GM21515 (cell line): ENCODE measurements around the gene ADAMTS3.

Source experiments
- ATAC-seq: cut with Tn5 transposase; IDR thresholded peaks from one replicate; pipeline ENCODE4 v1.9.1; 2021; ENCODE audit not compliant: unreplicated experiment

Gene ADAMTS3

DNA sequence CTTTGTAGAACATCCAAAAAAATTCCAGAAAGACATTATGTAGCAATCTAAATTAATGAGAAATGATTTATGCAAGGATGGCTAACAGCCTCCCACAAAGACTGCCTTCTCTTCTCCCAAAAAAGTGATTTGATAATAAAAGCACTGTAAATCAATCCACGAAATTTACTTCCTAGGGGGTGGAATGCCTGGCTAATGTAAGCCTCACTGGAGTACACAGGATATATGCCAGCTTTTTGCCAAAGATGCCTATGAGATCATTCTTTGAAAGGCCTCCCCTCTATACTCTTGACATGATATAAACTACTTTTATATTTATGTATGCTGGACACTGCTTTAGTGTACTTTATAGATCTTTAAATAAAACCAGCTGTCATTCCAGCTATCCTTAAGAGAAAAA is 211.1 kb downstream of the ADAMTS3 start:
- no peak for ATAC-seq

DNA sequence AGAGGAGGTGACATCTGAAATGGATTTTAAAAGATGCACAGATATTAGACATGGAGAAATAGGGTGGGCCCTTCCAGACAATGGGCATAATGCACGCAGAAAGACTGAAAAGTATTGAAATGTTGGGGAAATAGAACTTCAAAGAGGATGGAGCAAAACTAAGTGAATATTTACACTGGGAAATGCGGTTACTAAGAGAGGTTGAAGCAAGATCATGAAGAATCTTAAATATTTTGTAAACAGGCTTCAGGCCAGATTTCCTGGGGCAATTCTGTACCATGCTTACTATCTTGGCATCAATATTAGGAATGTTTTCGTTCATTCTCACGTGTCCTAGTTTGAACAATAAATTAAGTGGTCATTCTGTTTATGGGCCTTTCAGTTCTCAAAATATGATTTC is 216.3 kb downstream of the ADAMTS3 start:
- ATAC-seq: no peak

DNA sequence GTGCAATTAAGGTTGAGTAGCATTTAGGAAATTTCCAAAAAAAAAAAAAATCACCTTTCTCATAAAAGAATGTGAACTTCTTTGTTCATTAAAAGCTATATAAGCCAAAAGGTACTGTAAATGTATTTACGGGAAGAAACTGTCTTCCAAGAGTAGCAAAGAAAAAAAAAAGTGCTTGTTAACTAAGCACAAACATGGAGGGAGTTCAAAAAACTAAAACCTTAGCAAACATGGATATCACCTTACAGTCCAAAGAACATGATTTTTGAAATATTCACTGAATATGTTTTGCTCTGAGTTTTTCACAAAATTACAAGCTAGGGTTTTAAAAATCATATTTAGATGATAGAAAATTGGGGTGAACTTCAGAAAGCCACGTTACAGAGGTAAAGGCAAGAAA is 217.5 kb downstream of the ADAMTS3 start:
- ATAC-seq: no peak

DNA sequence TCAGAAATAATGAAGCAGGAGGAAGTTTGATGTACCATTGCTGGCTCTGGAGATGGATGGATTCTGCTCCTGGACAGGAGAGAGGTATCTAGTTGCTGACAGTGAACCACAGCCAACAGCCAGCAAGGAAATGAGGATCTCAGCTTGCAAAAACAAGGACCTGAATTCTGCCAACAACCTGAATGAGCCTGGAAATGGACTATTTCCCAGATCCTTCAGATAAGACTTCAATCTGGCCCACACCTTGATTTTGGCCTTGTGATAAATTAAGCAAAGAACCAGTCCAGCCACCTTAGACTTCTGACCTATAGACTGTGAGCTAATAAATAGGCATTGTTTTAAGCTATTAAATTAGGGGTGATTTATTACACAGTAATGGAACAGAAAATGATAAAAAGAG is 220.3 kb downstream of the ADAMTS3 start:
- no peak for ATAC-seq

DNA sequence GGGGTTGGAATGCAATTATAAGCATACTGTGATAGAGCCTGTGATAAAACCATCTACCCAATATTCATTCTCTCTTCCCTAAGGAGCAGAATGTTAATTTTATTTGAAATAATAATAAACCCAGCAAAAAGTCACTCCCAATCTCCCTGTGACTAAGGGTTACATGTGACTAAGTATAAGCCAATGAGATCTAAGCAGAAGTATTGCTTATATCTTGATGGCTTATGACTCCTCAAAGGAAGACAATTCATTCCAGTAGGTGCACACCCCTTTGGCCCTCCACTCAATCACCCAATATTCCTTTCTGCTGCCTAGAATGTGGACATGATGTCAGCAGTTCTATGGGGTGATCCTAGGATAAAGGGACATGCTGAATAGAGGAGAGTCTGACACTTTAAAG is 224.6 kb downstream of the ADAMTS3 start:
- ATAC-seq: no peak

DNA sequence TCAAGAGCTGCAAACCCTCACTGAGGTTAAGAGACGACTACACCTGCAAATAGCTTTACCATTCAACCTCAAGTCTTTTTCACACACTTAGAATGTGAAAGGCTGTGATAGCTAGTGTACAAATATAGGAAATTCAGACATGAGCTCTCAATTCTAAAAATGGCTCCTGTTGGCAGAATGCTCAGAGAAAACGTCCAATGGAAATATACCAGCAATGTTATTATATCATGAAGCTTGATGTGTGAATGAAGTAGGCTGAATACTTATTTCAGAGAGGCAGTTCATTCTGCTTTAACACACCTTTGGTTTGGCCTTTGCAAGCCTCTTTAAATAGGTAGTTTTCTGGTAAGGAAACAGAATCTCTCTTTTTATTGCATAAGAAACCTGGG is 227.6 kb downstream of the ADAMTS3 start:
- ATAC-seq: no peak

DNA sequence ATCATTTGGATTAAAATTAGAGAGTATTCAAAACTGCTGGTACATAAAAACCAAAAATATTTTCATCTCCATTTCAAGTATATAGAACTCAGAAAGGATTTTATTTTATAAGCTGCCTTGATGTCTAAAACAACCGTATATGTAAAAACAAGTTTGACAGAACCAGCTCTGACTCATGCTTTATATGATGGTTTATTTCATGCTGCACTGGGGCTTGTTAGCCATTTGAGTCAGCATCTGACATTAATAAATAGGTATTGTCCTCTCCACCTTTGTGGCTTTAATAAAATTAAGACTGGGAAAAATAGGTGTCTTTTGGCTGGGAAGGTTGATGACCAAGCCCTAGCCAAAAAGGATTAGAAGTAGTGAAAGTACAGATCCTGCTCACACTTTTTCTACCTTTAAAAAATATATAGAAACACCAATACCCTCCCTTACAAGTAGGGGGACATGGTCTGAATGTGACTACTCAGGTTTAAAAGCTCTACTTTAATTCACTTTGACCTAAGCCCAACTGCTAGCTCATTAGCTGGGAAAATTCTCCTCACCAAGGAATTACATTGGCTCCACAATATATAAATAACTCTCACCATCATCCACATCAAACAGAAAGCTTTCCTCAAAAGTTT is 228.1 kb downstream of the ADAMTS3 start:
- no peak for ATAC-seq

DNA sequence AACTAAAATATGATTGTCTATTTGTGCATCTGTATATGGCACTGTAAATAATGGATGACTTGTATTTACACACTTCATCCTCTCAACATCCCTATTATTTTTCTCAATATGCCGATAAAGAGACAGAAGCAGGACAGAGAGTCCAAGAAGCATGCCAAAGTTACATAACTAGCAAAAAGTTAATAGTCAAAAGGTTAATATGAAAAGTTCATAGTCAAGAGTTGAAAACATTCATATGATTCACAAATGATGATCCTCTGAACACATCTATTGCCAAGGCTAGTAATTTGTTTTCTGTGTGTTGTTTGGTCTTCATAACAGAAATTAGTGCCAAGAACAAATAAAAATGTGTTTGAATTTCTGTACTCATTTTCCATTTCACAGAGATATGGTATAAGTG is 231.0 kb downstream of the ADAMTS3 start:
- ATAC-seq: no peak

DNA sequence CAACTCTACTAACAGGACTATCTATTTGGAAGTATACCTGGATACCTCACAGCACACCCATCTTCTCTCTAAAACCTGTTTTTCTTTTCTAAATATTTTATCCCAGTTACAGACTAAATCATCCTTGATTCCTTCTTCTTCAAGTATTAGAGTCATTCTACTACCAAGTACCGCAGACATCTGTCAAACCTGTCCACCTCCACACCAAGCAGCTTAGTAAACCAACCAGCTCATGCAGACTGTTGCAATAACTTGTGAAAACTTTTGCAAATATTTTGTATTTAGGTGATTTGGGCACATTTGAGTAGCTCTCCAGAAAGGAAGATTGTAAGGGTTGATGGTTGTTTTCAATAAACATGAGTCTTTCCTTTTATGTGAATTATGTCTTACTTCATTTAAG is 238.6 kb downstream of the ADAMTS3 start:
- no peak for ATAC-seq

DNA sequence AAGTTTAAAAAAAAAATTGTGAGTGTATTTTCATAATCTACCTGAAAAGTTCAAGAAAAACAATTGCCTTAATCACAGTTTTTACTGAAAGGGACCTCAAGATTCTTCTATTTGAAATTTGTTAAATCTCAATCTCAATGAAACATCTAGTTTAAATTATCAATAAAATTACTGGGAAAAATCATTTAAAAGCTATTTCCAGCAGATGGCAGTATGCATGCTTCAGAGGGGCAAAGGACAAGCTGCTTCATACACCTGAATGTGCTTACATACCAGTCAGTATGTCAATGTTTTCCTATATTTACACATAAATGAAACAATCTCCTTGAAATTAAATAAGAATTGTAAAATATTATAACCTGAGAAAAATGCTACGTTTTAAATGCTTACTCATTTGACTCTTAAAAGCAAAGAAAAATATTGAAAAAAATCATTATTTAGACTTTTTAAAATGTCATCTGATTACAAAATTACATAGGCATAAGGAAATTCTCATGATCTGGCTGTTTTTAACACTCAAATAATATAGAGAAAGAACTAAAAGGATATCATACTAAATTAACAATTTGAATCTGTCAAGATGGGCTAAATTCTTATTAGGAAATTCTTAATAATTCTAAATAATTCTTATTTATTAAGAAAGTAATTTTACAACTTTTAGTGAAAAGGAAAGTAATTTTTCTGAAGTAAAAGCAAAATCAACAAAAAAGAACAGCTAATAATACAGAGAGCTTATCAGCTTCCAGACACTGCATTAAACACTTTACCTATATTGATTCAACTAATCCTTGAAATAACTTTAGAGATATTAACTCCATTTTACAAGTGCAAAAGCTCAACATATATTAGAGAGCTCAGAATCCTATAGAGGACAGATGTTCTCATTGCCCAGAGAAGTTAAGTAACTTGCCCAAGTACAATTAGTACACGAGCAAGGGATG is 242.1 kb downstream of the ADAMTS3 start:
- no peak for ATAC-seq

DNA sequence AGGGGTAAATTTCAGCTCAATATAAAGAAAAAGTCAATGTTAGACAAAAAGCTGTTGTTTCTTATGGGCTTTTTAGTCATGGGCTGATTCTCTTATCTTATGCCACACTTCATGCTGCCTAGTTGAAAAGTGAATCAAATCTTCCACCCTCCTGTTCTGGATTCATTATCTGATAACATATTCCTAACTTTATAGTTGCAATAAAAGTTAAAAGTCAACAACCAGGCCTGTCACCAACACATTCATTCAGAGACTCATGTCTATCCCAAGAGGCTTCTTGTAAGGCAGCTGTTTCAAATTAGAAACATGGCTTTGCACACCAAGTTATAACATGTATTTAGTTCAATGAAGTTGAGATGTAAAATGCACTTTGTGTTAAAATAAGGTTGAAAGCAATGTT is 243.8 kb downstream of the ADAMTS3 start:
- no peak for ATAC-seq

DNA sequence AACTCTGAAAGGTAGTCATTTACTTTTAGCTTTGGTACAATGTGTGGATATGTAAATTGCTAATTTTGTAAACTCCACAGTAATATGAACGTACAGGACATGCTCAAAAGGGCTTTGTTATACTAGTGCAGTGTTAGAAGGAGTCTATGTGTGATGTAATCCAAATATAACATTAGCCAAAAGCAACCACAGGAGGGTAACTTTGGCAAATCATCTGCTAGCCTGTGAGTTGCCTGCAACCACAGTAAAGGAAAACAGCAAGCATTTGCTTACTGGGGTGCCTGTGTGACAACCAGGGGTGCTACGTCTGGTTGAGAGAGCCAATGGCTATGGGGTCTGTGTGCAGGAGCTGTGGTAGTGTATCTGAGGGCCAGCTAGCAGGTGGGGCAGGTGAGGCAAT is 245.8 kb downstream of the ADAMTS3 start:
- no peak for ATAC-seq

DNA sequence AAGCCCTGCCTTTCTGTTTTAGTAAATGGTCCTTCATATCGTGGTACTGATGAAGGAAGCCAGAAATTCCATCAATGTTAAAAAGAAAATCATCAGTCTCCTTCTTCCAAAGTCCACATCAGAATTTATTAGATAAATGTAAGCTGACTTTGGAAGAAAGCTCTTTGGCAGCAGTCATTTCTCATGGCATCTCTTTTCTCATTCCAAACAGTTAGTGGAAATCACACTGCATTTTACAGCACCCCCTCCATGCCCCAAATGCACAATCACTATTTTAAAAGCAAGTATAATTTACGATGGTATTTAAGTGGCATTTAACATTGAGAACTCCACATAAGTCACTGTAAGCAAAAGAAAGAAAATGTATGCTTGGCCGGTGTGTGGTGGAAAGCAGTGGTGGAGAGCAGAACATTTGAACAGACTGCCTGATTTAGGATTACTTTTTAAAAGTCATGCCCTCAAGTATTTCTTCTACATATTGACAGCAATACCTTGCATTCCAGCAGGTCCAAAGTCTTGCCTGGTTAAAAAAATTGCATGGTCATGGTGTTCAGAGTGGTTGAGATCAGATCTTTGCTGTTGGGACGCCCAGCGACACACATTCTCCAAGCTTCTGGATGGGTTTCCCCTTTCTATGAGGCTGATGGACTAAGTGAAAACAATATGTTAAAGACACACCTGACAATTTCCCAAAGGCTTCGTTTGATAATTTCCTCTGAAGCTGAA is 248.6 kb downstream of the ADAMTS3 start:
- ATAC-seq: no peak

DNA sequence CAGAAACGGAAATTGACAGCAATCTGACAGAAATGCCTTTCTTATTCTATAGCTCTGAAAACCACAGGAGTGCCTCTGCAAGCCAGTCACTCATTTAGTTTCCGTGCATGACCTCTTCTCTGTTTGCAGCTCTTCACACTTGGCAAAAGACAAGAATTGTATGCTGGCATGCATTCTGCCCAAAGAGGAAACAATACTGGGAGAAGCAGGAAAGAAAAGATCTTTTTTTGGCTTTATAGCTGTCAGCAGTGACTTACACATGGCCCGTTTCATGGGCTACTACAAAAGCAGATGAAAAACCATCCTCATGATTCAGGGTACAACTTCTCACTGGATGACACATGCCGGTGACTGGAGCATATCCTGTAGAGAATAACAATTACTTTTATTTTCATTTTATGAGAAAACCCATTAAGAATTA is 249.4 kb downstream of the ADAMTS3 start:
- ATAC-seq: no peak

DNA sequence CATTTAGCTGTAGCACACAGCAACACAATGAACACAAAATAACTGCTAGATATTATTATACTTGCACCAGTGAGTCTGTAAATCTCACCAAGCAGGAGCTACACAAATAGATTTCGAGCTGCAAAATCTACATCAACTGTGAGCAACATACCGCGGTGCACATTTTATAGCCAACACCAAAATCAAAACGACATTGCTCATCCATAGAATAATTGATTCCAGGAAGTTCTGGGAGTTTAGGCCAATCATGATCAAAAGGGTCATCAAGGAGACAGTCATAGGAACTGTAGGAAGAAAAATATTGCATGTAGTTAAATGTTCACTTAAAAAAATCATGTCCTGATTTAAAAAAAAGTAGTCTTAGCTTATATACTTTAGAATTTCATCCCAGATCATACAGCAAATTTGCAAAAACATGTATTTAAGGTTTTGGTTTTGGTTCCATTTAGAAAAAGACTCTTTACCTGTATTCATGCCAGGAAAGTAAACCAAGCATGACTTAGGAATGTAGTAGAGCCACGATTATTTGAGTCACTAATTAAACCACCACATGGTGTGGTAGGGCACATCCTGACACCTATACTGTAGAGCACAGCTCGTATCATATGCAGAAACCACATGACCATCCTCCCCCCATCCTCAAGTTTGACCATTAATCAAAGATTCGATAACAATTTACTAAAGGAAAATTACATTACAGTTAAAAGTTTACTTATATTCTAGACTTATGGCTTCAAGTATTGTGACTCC is 250.4 kb downstream of the ADAMTS3 start:
- no peak for ATAC-seq

DNA sequence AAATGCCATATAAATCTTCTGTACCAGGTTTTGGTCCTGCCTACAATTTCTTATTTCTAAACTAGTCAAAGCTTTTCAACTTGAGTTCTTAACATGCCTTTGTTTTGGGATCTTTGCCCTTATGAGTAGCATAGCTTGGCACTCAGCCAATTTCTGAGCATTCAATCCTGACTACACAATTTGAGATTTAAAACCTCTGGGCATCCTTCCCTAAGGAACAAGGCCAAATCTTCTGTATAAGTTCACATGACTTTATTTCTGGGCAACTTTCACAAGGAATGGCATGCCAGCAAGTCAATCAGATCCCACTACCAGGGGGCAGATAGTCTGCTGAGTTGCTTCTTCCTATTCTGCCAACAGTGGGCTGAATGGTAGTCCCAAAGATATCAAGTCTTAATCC is 254.2 kb downstream of the ADAMTS3 start:
- no peak for ATAC-seq

DNA sequence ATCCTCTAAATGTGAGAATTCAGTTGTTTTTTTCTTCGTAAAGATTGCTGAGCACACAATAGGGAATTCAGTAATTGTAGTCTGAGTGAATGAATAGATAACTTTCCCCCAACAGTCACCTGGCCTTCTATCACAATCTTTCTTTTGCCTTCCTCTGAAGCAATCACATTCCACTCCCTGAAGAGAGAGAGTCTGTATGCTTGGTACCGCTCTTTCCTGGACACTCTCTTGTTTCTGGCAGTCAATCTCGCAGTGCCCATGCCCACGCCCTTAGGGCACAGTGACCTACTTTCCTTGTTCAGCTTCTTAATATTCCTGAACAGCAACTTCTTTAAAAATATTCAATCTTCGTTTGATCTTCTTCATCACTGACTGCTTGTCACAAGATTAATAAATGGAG is 255.9 kb downstream of the ADAMTS3 start:
- ATAC-seq: no peak

DNA sequence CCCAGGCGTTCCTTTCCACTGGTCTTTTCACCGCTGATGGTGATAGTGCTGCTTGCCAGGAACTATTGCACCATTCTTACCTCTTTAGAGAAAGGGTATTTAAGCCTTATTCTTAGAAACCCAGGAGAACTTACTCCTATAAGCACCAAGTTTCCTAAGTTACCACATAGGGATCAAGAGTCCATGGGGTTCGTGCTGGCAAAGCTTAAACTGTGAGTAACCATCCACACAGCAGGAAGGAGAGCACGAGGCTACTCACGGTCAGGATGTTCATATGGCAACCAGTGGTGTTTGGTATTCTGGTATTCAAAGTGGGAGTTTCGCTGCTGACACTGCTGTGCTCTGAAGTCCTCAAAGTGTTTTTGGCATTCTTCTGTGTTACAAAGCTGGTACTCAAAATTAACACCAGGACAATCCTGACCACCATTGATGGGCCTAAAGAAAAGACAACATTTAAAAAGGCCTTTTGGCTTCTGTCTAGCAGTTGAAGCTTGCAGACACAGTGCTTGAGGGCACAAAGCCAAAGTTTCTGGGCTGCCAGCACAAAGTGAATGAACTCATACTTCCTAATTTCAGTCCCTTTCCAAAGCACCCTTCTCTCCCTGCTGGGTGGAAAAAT is 256.9 kb downstream of the ADAMTS3 start:
- no peak for ATAC-seq

DNA sequence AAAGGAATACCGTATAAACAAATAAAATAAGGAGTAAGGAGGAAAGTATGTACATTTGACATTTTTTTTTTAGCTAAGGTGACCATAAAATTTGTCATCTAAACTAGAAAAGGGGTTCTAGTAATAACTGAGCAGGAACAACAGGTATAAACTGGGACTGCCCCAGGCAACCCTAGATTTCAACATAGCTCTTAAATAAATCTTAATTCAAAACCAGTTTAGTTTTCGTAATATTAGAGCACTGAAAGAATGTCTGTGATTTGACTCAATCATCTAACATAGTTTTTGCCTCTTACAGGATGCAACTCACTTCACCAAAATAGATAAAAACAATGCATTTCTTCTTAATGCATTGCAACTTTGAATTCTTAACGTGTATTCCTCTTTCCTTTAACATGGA is 257.7 kb downstream of the ADAMTS3 start:
- ATAC-seq: no peak

DNA sequence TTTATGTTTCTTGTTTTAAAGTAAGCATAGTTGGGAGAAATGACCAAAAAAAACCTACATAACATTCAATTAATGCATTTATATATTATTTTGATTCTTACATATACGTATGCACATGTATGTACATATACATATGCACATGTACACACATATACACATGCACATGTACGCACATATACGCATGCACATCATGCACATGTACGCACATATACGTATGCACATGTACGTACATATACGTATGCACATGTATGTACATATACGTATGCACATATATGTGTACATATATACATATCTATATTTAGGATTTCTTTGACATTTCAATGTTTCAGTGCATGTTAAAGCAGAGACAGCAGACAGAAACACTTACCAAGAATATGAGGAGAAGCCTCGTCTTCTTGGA is 263.4 kb downstream of the ADAMTS3 start:
- ATAC-seq: no peak

DNA sequence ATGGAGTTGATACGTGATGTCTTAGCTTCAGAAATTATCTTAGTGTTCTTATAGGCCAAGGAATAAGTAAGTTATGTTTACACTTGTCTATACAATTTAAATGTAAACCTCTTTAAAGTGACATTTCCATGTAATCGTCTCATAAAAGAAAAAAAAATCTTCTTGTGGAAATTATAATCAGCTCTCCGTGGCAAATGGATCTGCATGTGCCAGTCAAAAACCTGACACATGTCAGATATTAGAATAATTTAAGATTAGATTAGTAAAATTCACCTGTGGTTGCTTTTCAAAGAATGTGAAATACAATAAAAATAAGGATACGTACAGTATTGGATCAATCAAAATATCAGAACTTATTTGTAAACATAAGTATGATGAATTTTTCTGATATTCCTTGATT is 263.9 kb downstream of the ADAMTS3 start:
- no peak for ATAC-seq
